ENCODE data around the gene AGAP3. TPM values are rescaled to one million over a fixed set of nuclear protein-coding genes. Genes with fewer than 3 reads are reported as not detected.

Gene AGAP3
- total RNA-seq, 4 donors from 2014 or later = 54.9 to 74.4 (median 63.8) TPM

DNA sequence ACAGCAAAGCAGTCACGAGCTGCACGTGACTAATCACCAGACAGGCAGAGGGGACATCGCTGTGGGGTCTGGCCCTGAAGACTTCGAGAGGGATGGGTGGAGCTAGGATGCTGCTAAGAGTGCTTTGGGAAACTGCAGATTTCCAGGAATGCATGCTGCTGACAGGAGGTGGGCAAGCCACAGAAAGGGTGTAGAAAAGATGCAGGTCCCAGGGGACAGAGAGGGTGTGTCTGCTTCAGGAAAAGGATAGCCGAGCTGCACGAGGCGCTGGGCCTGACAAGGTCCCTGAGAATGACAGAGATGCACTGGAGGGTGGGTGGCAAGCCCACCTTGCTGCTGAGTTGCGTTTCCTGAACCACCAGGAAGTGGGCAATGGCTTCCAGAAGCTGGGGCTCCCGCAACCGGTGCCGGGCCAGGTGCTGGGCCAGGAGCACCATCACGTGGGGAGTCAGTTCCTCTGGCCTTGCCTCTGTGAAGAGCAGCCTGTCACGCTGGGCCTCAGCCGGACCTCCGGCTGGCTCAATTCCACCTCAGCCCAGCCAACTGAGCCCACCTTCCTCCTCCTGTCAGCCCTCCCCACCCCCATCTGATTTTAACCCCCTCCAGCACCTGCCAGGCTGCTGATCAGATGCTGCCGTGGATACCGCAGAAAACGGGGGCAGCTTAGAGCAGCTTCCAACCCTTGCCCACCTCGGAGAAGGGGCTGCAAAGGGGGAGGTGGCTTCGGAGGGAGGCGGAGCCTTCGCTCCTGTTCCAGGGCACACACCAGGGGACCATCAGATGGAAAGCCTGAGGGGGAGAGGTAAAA is 7.8 kb upstream of the AGAP3 start:
- TF ChIP-seq POLR2AphosphoS5 (IDR thresholded peaks at IDR 0.05) (no peak), EP300 (IDR thresholded peaks at IDR 0.05; ENCODE audit: low read depth) (no peak)
- TF ChIP-seq, protein P1, sequence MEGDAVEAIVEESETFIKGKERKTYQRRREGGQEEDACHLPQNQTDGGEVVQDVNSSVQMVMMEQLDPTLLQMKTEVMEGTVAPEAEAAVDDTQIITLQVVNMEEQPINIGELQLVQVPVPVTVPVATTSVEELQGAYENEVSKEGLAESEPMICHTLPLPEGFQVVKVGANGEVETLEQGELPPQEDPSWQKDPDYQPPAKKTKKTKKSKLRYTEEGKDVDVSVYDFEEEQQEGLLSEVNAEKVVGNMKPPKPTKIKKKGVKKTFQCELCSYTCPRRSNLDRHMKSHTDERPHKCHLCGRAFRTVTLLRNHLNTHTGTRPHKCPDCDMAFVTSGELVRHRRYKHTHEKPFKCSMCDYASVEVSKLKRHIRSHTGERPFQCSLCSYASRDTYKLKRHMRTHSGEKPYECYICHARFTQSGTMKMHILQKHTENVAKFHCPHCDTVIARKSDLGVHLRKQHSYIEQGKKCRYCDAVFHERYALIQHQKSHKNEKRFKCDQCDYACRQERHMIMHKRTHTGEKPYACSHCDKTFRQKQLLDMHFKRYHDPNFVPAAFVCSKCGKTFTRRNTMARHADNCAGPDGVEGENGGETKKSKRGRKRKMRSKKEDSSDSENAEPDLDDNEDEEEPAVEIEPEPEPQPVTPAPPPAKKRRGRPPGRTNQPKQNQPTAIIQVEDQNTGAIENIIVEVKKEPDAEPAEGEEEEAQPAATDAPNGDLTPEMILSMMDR (IDR thresholded peaks at IDR 0.05) = no peak
- Histone ChIP-seq H3K27me3 (no peaks in the 10 kb centered on the region), H3K27ac (peak overlapping the region in 3 of 4 donors; percentile 11 to 35 (median 15)), H3K9me3 (no peaks in the 10 kb centered on the region), H3K4me3 (no peak overlapping the region), H3K4me1 (peaks cover 26 to 48% (median 36%) of the 10 kb centered on the region in 4 donors), H3K36me3 (peaks cover 0 to 19% (median 9%) of the 10 kb centered on the region in 4 donors)
- intact Hi-C loops (cut with DNase I; ENCODE audit: low total_unique reads) = no loop called here
- DNase-seq = no peak
- in situ Hi-C loops (cut with MboI; ENCODE audit: low pct_ligation_motif_present in 1 of 4, low pct_unique_long_range_greater_than_20kb in 1 of 4, low sequenced_read_pairs in 3 of 4) = no loop called here
- WGBS, 2 donors (ENCODE audit: low coverage in 1 of 2) = 55% methylated on average over 22 of the region's 22 CpGs; no CpG with 5 or more reads in 1 of the 2 donors

DNA sequence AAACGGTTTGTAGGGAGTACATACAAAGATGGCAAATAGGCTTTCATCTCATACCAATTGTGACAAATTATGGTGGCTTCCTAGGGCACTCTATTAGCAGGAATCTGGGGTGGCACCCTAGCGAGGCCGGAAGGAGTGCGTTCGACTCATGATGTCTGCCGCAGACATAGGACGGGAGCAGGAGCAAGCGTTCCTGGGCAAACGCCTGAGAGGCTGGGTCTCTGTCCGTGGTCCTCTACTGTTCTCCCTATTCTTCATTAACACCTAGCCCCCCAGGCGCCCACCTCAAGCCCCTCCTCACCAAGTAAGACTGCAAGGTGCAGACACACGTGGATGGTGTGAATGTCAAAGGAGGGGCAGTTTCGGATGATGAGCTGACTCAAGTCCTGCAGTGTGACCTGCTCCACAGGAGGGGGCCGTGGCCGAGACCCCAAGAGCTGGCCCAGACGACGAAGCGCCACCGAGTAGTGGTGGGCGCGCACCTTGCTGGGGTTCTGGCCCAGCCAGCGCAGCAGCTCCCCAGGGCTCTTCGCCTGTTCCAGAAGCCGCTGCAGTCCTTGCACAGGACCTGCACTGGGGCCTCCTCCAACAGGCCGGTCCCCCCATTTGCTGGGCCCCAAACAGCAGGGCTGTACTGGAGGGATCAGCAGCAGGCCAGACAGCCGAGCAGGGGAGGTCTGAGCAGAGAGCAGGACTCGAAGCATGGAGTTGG is 6.9 kb upstream of the AGAP3 start:
- WGBS, 2 donors (ENCODE audit: low coverage in 1 of 2) = 67 to 79% methylated on average over 1 to 20 of the region's 27 CpGs
- H3K4me3 ChIP-seq = peak overlapping the region in 3 of 4 donors; percentile 79 to 88 (median 81)
- no peaks in the 10 kb centered on the region for H3K27me3 ChIP-seq
- in situ Hi-C loops (cut with MboI; ENCODE audit: low pct_ligation_motif_present in 1 of 4, low pct_unique_long_range_greater_than_20kb in 1 of 4, low sequenced_read_pairs in 3 of 4) (no loop called here), intact Hi-C loops (cut with DNase I; ENCODE audit: low total_unique reads) (no loop called here)
- peaks cover 0 to 12% (median 5%) of the 10 kb centered on the region in 4 donors for H3K36me3 ChIP-seq
- peak overlapping the region; percentile 93 to 98 (median 97) for H3K27ac ChIP-seq
- DNase-seq = no peak
- TF ChIP-seq, protein P1 (IDR thresholded peaks at IDR 0.05) = no peak
- no peak for TF ChIP-seq EP300 (IDR thresholded peaks at IDR 0.05; ENCODE audit: low read depth)
- no peak for TF ChIP-seq POLR2AphosphoS5 (IDR thresholded peaks at IDR 0.05)
- no peak for TF ChIP-seq POLR2A (IDR thresholded peaks at IDR 0.05)
- H3K9me3 ChIP-seq = no peaks in the 10 kb centered on the region
- peaks cover 26 to 52% (median 39%) of the 10 kb centered on the region in 4 donors for H3K4me1 ChIP-seq

DNA sequence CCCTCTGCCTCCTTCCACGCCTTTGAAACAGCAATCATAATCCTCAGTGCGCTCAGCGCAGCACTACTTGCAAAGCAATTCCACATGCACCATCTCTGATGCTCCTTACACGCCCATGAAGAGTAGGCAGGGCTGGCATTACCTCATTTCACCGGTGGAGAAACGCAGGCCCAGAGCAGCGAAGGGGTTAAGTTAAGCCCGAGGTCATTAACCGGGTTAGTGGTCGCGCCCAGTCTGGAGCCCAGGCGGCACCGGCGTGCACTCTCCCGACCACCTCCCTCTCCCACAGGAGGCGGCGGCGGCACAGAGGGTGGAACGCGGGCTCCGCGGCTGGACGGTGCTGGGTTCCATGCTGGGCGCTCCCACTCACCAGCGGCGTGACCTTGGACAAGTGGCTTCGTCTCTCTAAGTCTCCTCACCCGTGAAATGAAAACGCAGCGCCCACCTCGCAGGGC is 6.2 kb upstream of the AGAP3 start:
- no peak for DNase-seq
- H3K4me1 ChIP-seq = peaks cover 26 to 53% (median 39%) of the 10 kb centered on the region in 4 donors

More for the DNA sequence above, 6.2 kb upstream of the AGAP3 start:
- Histone ChIP-seq H3K27ac (peak overlapping the region; percentile 93 to 98 (median 97)), H3K27me3 (no peaks in the 10 kb centered on the region), H3K9me3 (no peaks in the 10 kb centered on the region), H3K4me3 (peak overlapping the region; percentile 79 to 88 (median 80)), H3K36me3 (peaks cover 0 to 4% (median 1%) of the 10 kb centered on the region in 4 donors)
- in situ Hi-C loops (cut with MboI; ENCODE audit: low pct_ligation_motif_present in 1 of 4, low pct_unique_long_range_greater_than_20kb in 1 of 4, low sequenced_read_pairs in 3 of 4) = no loop called here
- WGBS, 2 donors (ENCODE audit: low coverage in 1 of 2) = 2% methylated on average over 27 of the region's 31 CpGs; no CpG with 5 or more reads in 1 of the 2 donors
- TF ChIP-seq POLR2AphosphoS5 (IDR thresholded peaks at IDR 0.05) = no peak
- TF ChIP-seq, protein P1 (IDR thresholded peaks at IDR 0.05) = peak in 1 of 5 experiments; percentile 42
- no peak for TF ChIP-seq EP300 (IDR thresholded peaks at IDR 0.05; ENCODE audit: low read depth)
- no peak for TF ChIP-seq POLR2A (IDR thresholded peaks at IDR 0.05)
- intact Hi-C loops (cut with DNase I; ENCODE audit: low total_unique reads) = no loop called here
